Gastroesophageal sphincter (tissue), 4 donors: ENCODE data around the gene RNF212. TPM values are rescaled to one million over a fixed set of nuclear protein-coding genes. Genes with fewer than 3 reads are reported as not detected.
"Not testable (repeated sequence)": the region's sequence is repeated elsewhere in the genome, so short reads cannot be mapped to it uniquely, and the experiment has no call there.

Experiments
- ATAC-seq: fragments of 150-250 bp; one replicate; pipeline ENCODE4 v1.9.1; 2016; ENCODE audit warnings: mild to moderate bottlenecking, moderate library complexity
- H3K27ac ChIP-seq, 4 donors: fragments of 200-600 bp; sonication (generic) in 3 of 4; 1 replicate in 3 of 4; 2 replicates in 1 of 4; pipeline ENCODE4 v1.5.1; 2016 to 2019
- H3K27me3 ChIP-seq: fragments of 200-600 bp; sonication (generic); one replicate; pipeline ENCODE4 v1.5.1; 2019
- H3K36me3 ChIP-seq, 2 donors: fragments of 200-600 bp; sonication (generic); one replicate each; pipeline ENCODE4 v1.5.1; 2019; ENCODE audit warnings: control low read depth in 1 of 2
- H3K4me1 ChIP-seq, 3 donors: fragments of 200-600 bp; sonication (generic); 1 replicate in 2 of 3; 2 replicates in 1 of 3; pipeline ENCODE4 v1.5.1; 2016 to 2019; ENCODE audit warnings: control low read depth in 2 of 3
- H3K4me3 ChIP-seq, 2 donors: fragments of 200-600 bp; sonication (generic); one replicate each; pipeline ENCODE4 v1.5.1; 2019; ENCODE audit warnings: mild to moderate bottlenecking in 1 of 2, moderate library complexity in 1 of 2
- H3K9me3 ChIP-seq, 3 donors: fragments of 200-600 bp; sonication (generic); one replicate each; pipeline ENCODE4 v1.5.1; 2017 to 2019; ENCODE audit warnings: control low read depth in 2 of 3
- EP300 ChIP-seq: sonication (generic); formaldehyde crosslinking; IDR thresholded peaks from one replicate; pipeline ENCODE4 v1.6.1; 2017; ENCODE audit warnings: antibody characterized with exemption, mild to moderate bottlenecking
- POLR2A ChIP-seq, 2 donors: fragments of 450-650 bp; IDR thresholded peaks; one replicate each; pipeline ENCODE4 v1.6.1; 2017; ENCODE audit warnings: antibody characterized with exemption in 2 of 2, mild to moderate bottlenecking in 2 of 2, moderate library complexity in 1 of 2
- POLR2AphosphoS5 ChIP-seq: sonication (generic); formaldehyde crosslinking; IDR thresholded peaks from one replicate; pipeline ENCODE4 v1.6.1; 2017; ENCODE audit warnings: antibody characterized with exemption
- WGBS, 2 donors: methylation state at CpG; one replicate each; pipeline ENCODE4 v1.1.5; 2018; ENCODE audit warnings: low coverage in 1 of 2; 5-methylcytosine and 5-hydroxymethylcytosine counted together
- total RNA-seq, 4 donors: library from RNA; depleted of rRNA; stranded (reverse); fragments of >200 nt; gene quantifications; one replicate each; pipeline ENCODE4 v1.1.0, GENCODE V29; 2016
- TF ChIP-seq, protein P1 (sequence below), 4 experiments: fragments of 200-600 bp in 2 of 4; fragments of 450-650 bp in 2 of 4; sonication (generic) in 1 of 4; IDR thresholded peaks; one replicate each; pipeline ENCODE4 v1.5.1; 2017 to 2019; ENCODE audit warnings: antibody characterized with exemption in 4 of 4, mild to moderate bottlenecking in 2 of 4, moderate library complexity in 2 of 4

RNF212 gene
- total RNA-seq, 4 donors from 2014 or later = 1.5 to 6.9 (median 4.6) TPM

DNA sequence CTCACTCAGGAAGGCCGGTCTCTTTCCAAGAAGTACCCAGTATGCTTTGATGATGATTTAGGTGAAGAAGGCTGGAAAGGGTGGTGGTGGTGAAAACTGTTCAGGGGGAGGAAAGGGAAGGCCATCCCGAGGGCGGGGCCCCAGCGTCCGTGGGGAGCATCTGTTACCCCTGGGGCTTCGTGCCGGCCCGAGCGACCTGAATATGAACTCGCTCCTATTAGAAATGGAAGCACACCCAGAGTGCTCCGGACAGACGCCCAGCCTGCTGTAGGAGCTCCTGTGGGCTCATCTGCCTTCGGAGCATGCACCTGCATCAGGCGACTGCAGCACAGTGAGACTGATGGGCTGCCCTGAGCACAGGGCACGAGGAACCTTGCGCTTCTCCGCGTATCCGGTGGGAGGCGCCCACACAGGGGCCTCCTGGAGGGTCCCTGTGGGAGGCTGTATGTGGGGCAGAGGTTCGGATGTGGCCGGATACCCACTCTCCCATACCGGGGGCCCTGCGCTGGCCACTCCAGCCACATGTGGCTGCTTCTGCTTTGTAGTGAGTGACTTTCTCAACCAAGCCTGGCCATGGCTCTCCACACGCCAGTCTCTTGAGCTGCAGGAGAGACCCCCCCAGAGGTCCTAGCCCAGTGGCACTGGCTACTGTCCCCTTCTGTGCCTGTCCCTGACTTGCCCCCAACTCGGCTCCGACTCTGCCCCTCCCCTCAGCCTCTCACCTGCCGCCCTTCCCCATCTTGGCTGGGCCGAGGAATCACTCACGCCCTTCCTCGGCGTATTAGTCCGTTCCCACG, 65.2 kb downstream of the RNF212 start:
- ATAC-seq = no peak
- H3K4me1 ChIP-seq = peaks cover 0 to 41% (median 17%) of the 10 kb centered on the region in 3 donors
- no peak for TF ChIP-seq EP300
- TF ChIP-seq POLR2AphosphoS5 = no peak
- no peak for TF ChIP-seq POLR2A (IDR thresholded peaks at IDR 0.05)
- TF ChIP-seq, protein P1, sequence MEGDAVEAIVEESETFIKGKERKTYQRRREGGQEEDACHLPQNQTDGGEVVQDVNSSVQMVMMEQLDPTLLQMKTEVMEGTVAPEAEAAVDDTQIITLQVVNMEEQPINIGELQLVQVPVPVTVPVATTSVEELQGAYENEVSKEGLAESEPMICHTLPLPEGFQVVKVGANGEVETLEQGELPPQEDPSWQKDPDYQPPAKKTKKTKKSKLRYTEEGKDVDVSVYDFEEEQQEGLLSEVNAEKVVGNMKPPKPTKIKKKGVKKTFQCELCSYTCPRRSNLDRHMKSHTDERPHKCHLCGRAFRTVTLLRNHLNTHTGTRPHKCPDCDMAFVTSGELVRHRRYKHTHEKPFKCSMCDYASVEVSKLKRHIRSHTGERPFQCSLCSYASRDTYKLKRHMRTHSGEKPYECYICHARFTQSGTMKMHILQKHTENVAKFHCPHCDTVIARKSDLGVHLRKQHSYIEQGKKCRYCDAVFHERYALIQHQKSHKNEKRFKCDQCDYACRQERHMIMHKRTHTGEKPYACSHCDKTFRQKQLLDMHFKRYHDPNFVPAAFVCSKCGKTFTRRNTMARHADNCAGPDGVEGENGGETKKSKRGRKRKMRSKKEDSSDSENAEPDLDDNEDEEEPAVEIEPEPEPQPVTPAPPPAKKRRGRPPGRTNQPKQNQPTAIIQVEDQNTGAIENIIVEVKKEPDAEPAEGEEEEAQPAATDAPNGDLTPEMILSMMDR (IDR thresholded peaks at IDR 0.05) = no peak
- peaks cover 83% of the 10 kb centered on the region for H3K27me3 ChIP-seq
- no peaks in the 10 kb centered on the region for H3K9me3 ChIP-seq
- H3K27ac ChIP-seq = peak overlapping the region in 2 of 4 donors; percentile 35 to 67
- no peak overlapping the region for H3K4me3 ChIP-seq
- 67 to 92% methylated on average over 4 to 8 of the region's 34 CpGs for WGBS, 2 donors
- H3K36me3 ChIP-seq = no peaks in the 10 kb centered on the region

DNA sequence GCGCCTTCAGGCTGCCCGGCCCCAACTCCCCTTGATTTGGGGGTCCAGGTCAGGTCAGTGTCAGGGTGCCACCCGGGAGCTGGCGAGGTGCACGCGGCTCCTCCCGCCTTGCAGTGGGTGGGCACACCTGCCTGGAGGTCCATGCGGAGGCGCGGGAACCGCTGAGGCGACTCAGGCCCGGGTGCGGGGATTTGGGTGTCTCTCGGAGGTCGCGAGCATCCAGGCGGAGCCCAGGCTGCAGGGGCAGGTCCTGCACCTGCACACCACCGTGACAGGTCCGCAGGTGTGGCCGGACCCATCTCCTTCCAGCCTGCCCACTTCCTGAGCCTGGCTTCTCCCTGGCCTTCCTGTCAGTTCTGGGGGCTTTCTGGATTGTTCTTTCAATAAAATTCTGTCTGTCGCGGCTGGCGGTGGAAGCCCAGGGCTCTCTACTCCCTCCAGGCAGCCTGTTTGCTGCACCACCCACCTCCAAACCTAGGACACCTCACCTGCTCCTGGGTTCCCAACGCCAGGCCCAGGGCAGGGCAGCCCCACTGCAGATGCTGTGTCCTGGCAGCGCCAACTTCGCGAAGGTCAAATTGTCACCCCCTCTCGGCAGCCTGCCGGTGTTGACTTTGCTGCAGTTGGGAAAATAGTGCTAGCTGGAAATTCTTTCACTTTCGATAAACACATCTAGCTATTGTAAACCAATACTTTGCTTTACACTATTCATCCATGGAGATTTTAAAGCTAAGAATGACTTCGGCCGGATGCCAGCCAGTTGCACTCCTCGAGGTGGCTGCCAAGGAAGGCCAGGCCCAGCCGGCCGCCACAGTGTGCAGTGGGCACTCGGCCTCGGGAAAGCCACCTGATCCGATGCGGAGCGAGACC, 66.0 kb downstream of the RNF212 start:
- peak overlapping the region in 2 of 4 donors; percentile 35 to 67 for H3K27ac ChIP-seq
- TF ChIP-seq, protein P1 (IDR thresholded peaks at IDR 0.05) = no peak
- TF ChIP-seq POLR2A (IDR thresholded peaks at IDR 0.05) (no peak), POLR2AphosphoS5 (no peak), EP300 (no peak)
- H3K36me3 ChIP-seq = no peaks in the 10 kb centered on the region
- peak overlapping the region in 1 of 2 donors; percentile 23 for H3K4me3 ChIP-seq
- H3K9me3 ChIP-seq = no peaks in the 10 kb centered on the region
- H3K4me1 ChIP-seq = peaks cover 0 to 42% (median 19%) of the 10 kb centered on the region in 3 donors
- 58% methylated on average over 10 of the region's 41 CpGs; no CpG with 5 or more reads in 1 of the 2 donors for WGBS, 2 donors
- ATAC-seq = no peak
- peaks cover 83% of the 10 kb centered on the region for H3K27me3 ChIP-seq

DNA sequence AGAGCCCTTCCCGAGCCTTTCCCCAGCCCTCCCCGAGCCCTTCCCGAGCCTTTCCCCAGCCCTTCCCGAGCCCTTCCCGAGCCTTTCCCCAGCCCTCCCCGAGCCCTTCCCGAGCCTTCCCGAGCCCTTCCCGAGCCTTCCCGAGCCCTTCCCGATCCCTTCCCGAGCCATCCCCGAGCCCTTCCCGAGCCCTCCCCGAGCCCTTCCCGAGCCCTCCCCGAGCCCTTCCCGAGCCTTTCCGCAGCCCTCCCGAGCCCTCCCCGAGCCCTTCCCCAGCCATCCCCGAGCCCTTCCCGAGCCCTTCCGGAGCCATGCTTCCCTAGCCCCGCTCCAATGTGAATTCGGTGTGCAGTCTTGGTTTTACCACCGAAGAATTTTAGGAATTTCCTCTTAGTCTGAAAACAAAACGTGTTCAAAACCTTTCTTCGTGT, 66.8 kb downstream of the RNF212 start:
- H3K4me3 ChIP-seq = peak overlapping the region in 1 of 2 donors; percentile 23
- H3K27me3 ChIP-seq = peaks cover 83% of the 10 kb centered on the region
- H3K36me3 ChIP-seq, H3K9me3 ChIP-seq: not testable (repeated sequence)
- peak overlapping the region in 2 of 4 donors; percentile 35 to 67 for H3K27ac ChIP-seq
- WGBS, 2 donors = 0 to 16% methylated on average over 8 to 12 of the region's 29 CpGs
- peaks cover 0 to 50% (median 24%) of the 10 kb centered on the region in 3 donors for H3K4me1 ChIP-seq
- peak; percentile 27 for ATAC-seq

DNA sequence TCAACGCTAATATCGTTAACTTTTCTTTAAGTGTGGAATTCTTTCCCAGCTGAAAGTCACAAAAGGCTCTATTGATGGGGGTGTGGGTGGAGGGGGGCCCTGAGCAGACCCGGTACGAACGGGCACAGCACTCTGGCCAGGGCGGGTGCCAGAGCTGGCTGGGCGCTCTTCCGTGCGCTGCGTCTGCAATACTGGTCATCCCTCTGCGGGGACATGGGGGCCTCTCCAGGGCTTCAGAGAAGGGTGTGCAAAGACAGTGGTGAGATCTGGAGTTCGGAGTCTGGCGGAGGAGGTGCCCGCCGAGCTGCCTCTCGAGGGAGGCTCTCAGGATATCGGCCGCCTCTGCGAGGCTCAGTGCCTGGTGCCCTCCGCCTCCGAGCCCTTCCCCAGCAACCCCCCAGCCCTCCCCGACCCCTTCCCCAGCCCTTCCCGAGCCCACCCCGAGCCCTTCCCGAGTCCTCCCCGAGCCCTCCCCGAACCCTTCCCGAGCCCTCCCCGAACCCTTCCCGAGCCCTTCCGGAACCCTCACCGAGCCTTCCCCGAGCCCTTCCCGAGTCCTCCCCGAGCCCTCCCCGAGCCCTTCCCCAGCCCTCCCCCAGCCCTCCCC, 67.7 kb downstream of the RNF212 start:
- no peaks in the 10 kb centered on the region for H3K36me3 ChIP-seq
- no peaks in the 10 kb centered on the region for H3K9me3 ChIP-seq
- no peak overlapping the region for H3K27ac ChIP-seq
- no peak overlapping the region for H3K4me3 ChIP-seq
- 84% methylated on average over 12 of the region's 36 CpGs; no CpG with 5 or more reads in 1 of the 2 donors for WGBS, 2 donors
- no peak for ATAC-seq
- TF ChIP-seq EP300 (no peak), POLR2AphosphoS5 (no peak), POLR2A (IDR thresholded peaks at IDR 0.05) (no peak)
- TF ChIP-seq, protein P1 (IDR thresholded peaks at IDR 0.05) = no peak
- peaks cover 83% of the 10 kb centered on the region for H3K27me3 ChIP-seq
- H3K4me1 ChIP-seq = peaks cover 0 to 59% (median 30%) of the 10 kb centered on the region in 3 donors

DNA sequence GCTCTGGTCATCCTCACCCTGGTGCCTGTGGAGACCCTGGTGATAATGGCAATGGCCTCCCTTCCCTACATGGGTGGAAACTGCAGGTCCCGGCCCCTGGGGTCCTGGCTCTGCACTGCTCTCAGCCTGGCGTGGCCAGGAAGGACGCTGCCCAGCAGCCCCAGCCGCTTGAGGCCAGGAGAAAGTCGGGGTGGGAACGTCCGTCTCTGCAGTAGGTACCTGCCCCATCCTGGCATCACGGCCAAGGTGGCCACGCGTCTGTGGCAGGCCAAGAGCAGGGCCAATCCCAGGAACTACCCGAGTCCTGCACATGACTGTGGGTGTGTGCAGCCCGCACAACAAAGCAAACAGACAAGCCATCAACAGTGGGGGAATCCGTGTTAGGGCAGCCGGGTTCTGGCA, 68.2 kb downstream of the RNF212 start:
- 40% methylated on average over 1 of the region's 14 CpGs; no CpG with 5 or more reads in 1 of the 2 donors for WGBS, 2 donors
- H3K4me3 ChIP-seq = no peak overlapping the region
- no peaks in the 10 kb centered on the region for H3K36me3 ChIP-seq
- H3K27ac ChIP-seq = no peak overlapping the region
- peaks cover 0 to 64% (median 30%) of the 10 kb centered on the region in 3 donors for H3K4me1 ChIP-seq
- H3K9me3 ChIP-seq = no peaks in the 10 kb centered on the region
- H3K27me3 ChIP-seq = peaks cover 83% of the 10 kb centered on the region
- ATAC-seq = no peak
- TF ChIP-seq, protein P1 (IDR thresholded peaks at IDR 0.05) = no peak
- TF ChIP-seq POLR2AphosphoS5 (no peak), POLR2A (IDR thresholded peaks at IDR 0.05) (no peak), EP300 (no peak)
